ENCODE data around the gene AMMECR1. TPM values are rescaled to one million over a fixed set of nuclear protein-coding genes. Genes with fewer than 3 reads are reported as not detected.

The AMMECR1 gene
- total RNA-seq, 1 donor from 2014 or later: 16.1 TPM

DNA sequence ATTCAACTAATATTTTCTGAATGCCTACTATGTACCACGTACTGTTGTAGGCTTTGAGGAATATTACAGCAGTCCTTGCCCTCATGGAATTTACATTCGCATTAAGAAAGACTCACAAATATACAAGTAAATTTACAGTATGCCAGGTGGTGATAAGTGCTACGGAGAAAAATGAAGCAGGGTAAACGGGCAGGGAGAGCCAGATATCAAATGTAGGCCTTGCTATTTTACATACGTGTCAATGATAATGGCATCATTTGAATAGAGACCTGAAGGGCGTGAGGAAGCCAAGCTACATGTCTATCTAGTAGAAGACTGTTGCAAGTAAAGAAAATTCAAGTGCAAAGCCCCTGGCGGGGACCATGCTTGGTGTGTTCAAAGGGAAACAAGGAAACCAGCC lies 65.2 kb downstream of the AMMECR1 start:
- Mint-ChIP-seq H3K9me3 (ENCODE audit: unreplicated experiment) (no peaks in the 10 kb centered on the region), H3K36me3 (ENCODE audit: low read depth, unreplicated experiment) (no peaks in the 10 kb centered on the region), H3K27ac (ENCODE audit: unreplicated experiment) (no peak overlapping the region), H3K4me3 (ENCODE audit: unreplicated experiment) (no peak overlapping the region), H3K27me3 (ENCODE audit: unreplicated experiment) (no peaks in the 10 kb centered on the region), H3K4me1 (ENCODE audit: unreplicated experiment) (peaks cover 17% of the 10 kb centered on the region)
- TF ChIP-seq, protein P1, sequence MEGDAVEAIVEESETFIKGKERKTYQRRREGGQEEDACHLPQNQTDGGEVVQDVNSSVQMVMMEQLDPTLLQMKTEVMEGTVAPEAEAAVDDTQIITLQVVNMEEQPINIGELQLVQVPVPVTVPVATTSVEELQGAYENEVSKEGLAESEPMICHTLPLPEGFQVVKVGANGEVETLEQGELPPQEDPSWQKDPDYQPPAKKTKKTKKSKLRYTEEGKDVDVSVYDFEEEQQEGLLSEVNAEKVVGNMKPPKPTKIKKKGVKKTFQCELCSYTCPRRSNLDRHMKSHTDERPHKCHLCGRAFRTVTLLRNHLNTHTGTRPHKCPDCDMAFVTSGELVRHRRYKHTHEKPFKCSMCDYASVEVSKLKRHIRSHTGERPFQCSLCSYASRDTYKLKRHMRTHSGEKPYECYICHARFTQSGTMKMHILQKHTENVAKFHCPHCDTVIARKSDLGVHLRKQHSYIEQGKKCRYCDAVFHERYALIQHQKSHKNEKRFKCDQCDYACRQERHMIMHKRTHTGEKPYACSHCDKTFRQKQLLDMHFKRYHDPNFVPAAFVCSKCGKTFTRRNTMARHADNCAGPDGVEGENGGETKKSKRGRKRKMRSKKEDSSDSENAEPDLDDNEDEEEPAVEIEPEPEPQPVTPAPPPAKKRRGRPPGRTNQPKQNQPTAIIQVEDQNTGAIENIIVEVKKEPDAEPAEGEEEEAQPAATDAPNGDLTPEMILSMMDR (IDR thresholded peaks at IDR 0.05; ENCODE audit: unreplicated experiment): no peak
- DNase-seq (ENCODE audit: low spot score): no peak

DNA sequence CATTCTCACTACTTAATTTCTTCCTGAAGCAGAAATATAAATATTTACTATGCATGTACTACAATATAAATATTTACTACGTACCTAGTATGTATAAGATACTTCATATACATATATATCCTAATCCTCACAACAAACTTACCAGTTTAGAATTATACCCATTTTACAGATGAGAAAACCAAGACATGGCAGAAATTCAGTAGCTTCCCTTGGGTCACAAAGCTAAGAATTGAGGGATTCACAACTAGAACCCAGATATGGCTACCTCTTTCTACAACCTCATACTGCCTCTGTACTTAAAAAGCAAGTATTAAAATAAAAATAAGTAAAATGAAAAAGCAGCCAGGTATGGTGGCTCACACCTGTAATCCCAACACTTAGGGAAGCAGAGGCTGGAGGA lies 65.9 kb downstream of the AMMECR1 start:
- no peak overlapping the region for H3K27ac Mint-ChIP-seq (ENCODE audit: unreplicated experiment)
- TF ChIP-seq, protein P1 (IDR thresholded peaks at IDR 0.05; ENCODE audit: unreplicated experiment): no peak
- no peak for DNase-seq (ENCODE audit: low spot score)
- H3K36me3 Mint-ChIP-seq (ENCODE audit: low read depth, unreplicated experiment): no peaks in the 10 kb centered on the region
- peaks cover 17% of the 10 kb centered on the region for H3K4me1 Mint-ChIP-seq (ENCODE audit: unreplicated experiment)
- H3K9me3 Mint-ChIP-seq (ENCODE audit: unreplicated experiment): no peaks in the 10 kb centered on the region
- no peak overlapping the region for H3K4me3 Mint-ChIP-seq (ENCODE audit: unreplicated experiment)
- no peaks in the 10 kb centered on the region for H3K27me3 Mint-ChIP-seq (ENCODE audit: unreplicated experiment)

DNA sequence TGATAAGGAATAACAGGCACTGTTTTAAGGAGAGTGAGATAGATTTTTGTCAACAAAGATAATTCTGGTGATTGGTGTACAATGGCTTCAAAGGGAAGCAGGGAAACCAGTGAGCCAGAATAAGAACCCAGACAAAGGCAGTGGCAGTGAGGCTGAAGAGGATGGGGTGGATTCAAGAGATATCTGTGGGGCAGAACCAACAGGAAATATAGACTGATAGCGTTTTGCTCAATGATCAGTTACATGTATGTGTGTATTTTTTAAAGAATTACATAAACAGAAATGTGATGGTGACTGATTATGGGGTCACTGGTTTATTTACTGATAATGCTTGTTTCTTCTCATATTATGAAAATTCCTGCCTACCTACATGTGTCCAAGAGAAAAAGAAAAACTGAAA lies 66.4 kb downstream of the AMMECR1 start:
- Mint-ChIP-seq H3K27ac (ENCODE audit: unreplicated experiment) (peak overlapping the region; percentile 45), H3K4me3 (ENCODE audit: unreplicated experiment) (no peak overlapping the region), H3K36me3 (ENCODE audit: low read depth, unreplicated experiment) (no peaks in the 10 kb centered on the region), H3K4me1 (ENCODE audit: unreplicated experiment) (peaks cover 17% of the 10 kb centered on the region), H3K9me3 (ENCODE audit: unreplicated experiment) (no peaks in the 10 kb centered on the region), H3K27me3 (ENCODE audit: unreplicated experiment) (no peaks in the 10 kb centered on the region)
- no peak for DNase-seq (ENCODE audit: low spot score)
- TF ChIP-seq, protein P1 (IDR thresholded peaks at IDR 0.05; ENCODE audit: unreplicated experiment): no peak

DNA sequence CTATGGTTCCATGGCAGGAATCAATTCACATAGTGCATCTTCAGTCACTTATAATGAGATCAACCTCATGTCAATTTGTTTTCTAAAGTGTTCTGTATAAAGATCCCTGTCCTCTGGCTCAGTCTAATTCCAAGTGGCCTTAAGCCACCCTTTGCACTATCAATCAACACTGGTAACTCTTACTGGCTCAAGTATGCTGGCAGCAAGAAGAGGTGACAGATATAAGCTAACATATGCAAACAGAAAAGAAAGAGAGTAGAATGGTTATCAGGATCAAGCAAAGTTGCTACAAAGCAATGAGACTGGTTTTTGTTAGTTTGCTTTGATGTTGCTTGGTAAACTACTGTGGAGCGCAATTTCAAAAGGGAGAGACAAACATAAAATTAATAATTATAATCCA lies 67.0 kb downstream of the AMMECR1 start:
- Mint-ChIP-seq H3K4me3 (ENCODE audit: unreplicated experiment) (no peak overlapping the region), H3K36me3 (ENCODE audit: low read depth, unreplicated experiment) (no peaks in the 10 kb centered on the region), H3K27ac (ENCODE audit: unreplicated experiment) (no peak overlapping the region), H3K4me1 (ENCODE audit: unreplicated experiment) (peaks cover 17% of the 10 kb centered on the region), H3K27me3 (ENCODE audit: unreplicated experiment) (no peaks in the 10 kb centered on the region), H3K9me3 (ENCODE audit: unreplicated experiment) (no peaks in the 10 kb centered on the region)
- DNase-seq (ENCODE audit: low spot score): no peak
- TF ChIP-seq, protein P1 (IDR thresholded peaks at IDR 0.05; ENCODE audit: unreplicated experiment): no peak

DNA sequence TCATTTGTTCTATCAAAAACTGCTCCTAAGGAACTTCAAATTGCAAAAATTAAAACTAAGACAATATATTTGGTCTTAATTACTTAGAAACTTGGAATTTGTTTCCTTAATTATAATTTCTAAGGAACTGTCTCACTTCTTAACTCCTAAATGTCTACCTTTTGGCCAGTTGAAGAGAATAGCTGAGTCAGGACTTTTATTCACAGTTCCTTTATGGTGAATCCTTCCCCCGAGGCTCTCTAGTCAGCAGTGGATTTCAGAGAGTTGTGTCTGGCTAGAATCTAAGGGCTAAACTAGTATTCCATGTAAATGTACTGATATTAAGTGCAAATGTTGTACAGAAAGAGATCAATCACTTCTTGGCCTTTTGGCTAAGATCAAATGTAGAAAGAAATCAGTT lies 69.3 kb downstream of the AMMECR1 start:
- Mint-ChIP-seq H3K4me3 (ENCODE audit: unreplicated experiment) (no peak overlapping the region), H3K36me3 (ENCODE audit: low read depth, unreplicated experiment) (no peaks in the 10 kb centered on the region), H3K9me3 (ENCODE audit: unreplicated experiment) (no peaks in the 10 kb centered on the region), H3K27me3 (ENCODE audit: unreplicated experiment) (no peaks in the 10 kb centered on the region), H3K27ac (ENCODE audit: unreplicated experiment) (no peak overlapping the region), H3K4me1 (ENCODE audit: unreplicated experiment) (peaks cover 17% of the 10 kb centered on the region)
- TF ChIP-seq, protein P1 (IDR thresholded peaks at IDR 0.05; ENCODE audit: unreplicated experiment): no peak
- no peak for DNase-seq (ENCODE audit: low spot score)
